ENCODE data around the gene RPL35A.
"Not testable (repeated sequence)": the region's sequence is repeated elsewhere in the genome, so short reads cannot be mapped to it uniquely, and the experiment has no call there.

The RPL35A gene

GRCh38 chr3:197961582-197961945, 11.6 kb downstream of the RPL35A start:
- no peak for TF ChIP-seq GLIS3 (CRISPR knock-in tag; IDR thresholded peaks at IDR 0.05)
- no peak for ATAC-seq

DNA sequence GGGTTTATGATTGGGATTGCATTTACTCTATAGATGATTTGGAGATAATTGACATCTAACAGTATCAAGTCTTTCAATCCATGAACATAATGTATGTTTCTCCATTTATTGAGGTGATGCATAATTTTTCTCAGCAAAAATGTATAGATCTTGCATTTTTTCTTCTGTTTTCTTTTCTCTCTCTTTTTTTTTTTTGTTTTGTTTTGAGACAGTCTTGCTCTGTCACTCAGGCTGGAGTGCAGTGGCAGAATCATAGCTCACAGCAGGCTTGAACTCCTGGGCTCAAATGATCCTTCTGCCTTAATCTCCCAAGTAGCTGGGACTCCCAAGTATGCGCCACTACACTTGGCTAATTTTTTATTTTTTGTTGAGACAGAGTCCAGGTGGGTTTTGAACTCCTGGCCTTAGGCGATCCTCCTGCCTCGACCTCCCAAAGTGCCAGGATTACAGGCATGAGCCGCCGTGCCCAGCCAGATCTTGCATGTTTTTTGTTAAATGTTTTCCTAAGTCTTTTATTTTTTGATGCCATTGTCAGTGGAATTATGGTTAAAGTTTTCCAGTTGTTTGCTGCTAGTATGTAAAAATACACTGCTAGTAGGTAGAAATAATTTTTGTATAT, 13.1 kb downstream of the RPL35A start:
- TF ChIP-seq BACH2 (CRISPR knock-in tag; IDR thresholded peaks at IDR 0.05; ENCODE audit: borderline replicate concordance) (no peak), ESRRG (CRISPR knock-in tag; IDR thresholded peaks at IDR 0.05) (no peak), ZNF8 (CRISPR knock-in tag; IDR thresholded peaks at IDR 0.05) (no peak), PATZ1 (CRISPR knock-in tag; IDR thresholded peaks at IDR 0.05; ENCODE audit: borderline replicate concordance) (no peak), OSR1 (CRISPR knock-in tag; IDR thresholded peaks at IDR 0.05) (no peak)
- TF ChIP-seq, protein P1, sequence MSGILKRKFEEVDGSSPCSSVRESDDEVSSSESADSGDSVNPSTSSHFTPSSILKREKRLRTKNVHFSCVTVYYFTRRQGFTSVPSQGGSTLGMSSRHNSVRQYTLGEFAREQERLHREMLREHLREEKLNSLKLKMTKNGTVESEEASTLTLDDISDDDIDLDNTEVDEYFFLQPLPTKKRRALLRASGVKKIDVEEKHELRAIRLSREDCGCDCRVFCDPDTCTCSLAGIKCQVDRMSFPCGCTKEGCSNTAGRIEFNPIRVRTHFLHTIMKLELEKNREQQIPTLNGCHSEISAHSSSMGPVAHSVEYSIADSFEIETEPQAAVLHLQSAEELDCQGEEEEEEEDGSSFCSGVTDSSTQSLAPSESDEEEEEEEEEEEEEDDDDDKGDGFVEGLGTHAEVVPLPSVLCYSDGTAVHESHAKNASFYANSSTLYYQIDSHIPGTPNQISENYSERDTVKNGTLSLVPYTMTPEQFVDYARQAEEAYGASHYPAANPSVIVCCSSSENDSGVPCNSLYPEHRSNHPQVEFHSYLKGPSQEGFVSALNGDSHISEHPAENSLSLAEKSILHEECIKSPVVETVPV (CRISPR knock-in tag; IDR thresholded peaks at IDR 0.05) = no peak
- ATAC-seq = no peak

DNA sequence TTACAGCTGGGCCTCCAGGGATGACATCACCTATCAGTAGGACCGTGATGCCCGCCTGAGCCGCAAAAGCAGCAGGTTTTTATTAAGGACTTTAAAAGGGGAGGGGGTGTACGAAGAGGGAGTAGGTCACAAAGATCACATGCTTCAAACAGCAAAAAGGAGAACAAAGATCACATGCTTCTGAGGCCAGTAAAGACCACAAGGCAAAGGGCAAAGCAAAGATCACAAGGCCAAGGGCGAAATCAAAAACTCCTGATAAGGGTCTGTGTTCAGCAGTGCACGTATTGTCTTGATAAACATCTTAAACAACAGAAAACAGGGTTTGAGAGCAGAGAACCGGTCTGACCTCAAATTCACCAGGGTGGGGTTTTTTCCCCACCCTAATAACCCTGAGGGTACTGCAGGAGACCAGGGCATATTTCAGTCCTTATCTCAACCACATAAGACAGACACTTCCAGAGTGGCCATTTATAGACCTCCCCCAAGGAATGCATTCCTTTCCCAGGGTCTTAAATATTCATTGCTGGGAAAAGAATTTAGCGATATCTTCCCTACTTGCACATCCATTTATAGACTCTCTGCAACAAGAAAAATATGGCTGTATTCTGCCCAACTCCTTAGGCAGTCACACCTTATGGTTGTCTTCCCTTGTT, 17.5 kb downstream of the RPL35A start:
- ATAC-seq = not testable (repeated sequence)

GRCh38 chr3:197970588-197970987, 20.6 kb downstream of the RPL35A start:
- no peak for TF ChIP-seq CSDC2 (CRISPR knock-in tag; IDR thresholded peaks at IDR 0.05)
- no peak for TF ChIP-seq ZFP30 (CRISPR knock-in tag; IDR thresholded peaks at IDR 0.05)
- TF ChIP-seq ZC3H10 (CRISPR knock-in tag; IDR thresholded peaks at IDR 0.05) = no peak
- TF ChIP-seq TSHZ2 (CRISPR knock-in tag; IDR thresholded peaks at IDR 0.05) = no peak
- no peak for TF ChIP-seq RARB (CRISPR knock-in tag; IDR thresholded peaks at IDR 0.05)
- TF ChIP-seq TCF4 (CRISPR knock-in tag; IDR thresholded peaks at IDR 0.05; ENCODE audit: borderline replicate concordance) = no peak
- no peak for TF ChIP-seq CREB5 (CRISPR knock-in tag; IDR thresholded peaks at IDR 0.05; ENCODE audit: low read depth)
- TF ChIP-seq ZNF70 (CRISPR knock-in tag; IDR thresholded peaks at IDR 0.05) = no peak
- no peak for TF ChIP-seq POU6F1 (CRISPR knock-in tag; IDR thresholded peaks at IDR 0.05; ENCODE audit: borderline replicate concordance, low read depth)
- no peak for TF ChIP-seq ZFP3 (CRISPR knock-in tag; IDR thresholded peaks at IDR 0.05)
- no peak for TF ChIP-seq GLIS3 (CRISPR knock-in tag; IDR thresholded peaks at IDR 0.05)
- no peak for ATAC-seq

GRCh38 chr3:197974016-197974415, 24.0 kb downstream of the RPL35A start:
- no peak for ATAC-seq
- TF ChIP-seq TSHZ2 (CRISPR knock-in tag; IDR thresholded peaks at IDR 0.05) (no peak), SNAI2 (CRISPR knock-in tag; IDR thresholded peaks at IDR 0.05) (no peak), CSDC2 (CRISPR knock-in tag; IDR thresholded peaks at IDR 0.05) (no peak), RARB (CRISPR knock-in tag; IDR thresholded peaks at IDR 0.05) (no peak), ZNF565 (CRISPR knock-in tag; conservative IDR thresholded peaks at IDR 0.05; ENCODE audit: low read depth) (no peak), TCF4 (CRISPR knock-in tag; IDR thresholded peaks at IDR 0.05; ENCODE audit: borderline replicate concordance) (no peak), ISL1 (CRISPR knock-in tag; IDR thresholded peaks at IDR 0.05) (no peak), TOX (CRISPR knock-in tag; IDR thresholded peaks at IDR 0.05; ENCODE audit: borderline replicate concordance) (no peak), ZNF8 (CRISPR knock-in tag; IDR thresholded peaks at IDR 0.05) (no peak)
- TF ChIP-seq, protein P1 (CRISPR knock-in tag; IDR thresholded peaks at IDR 0.05) = no peak

Data from SK-N-SH treated with all-trans-retinoic acid at 6 μM for 48 hours (cell line).